HepG2 (cell line): ENCODE results near the gene CTNNA3. TPM values are rescaled to one million over a fixed set of nuclear protein-coding genes. Genes with fewer than 3 reads are reported as not detected.

Source experiments
- ATAC-seq: fragments of 200-7000 bp; cut with Tn5 transposase; 3 replicates; pipeline ENCODE4 v1.9.1; 2020; ENCODE audit warnings: mild to moderate bottlenecking, moderate library complexity
- BruUV-seq: library from RNA; stranded (reverse); fragments of 400-500 nt; replicated peaks from 2 replicates; lab custom pipeline; 2021; lab: Mats Ljungman, UMichigan
- CTCF ChIA-PET: fragments of 300-600 bp; formaldehyde crosslinking; extraction: SDS; loops from one replicate; lab custom pipeline; 2021; ENCODE audit warnings: low total read pairs, inconsistent platforms, low intra/inter-chr PET ratio; lab: Yijun Ruan, JAX
- POLR2A ChIA-PET: fragments of 350-600 bp; sonication (Branson Sonifier 250); formaldehyde crosslinking; loops from one replicate; lab custom pipeline; 2020; ENCODE audit warnings: antibody characterized with exemption, inconsistent platforms; lab: Yijun Ruan, JAX
- DNase-seq: peaks from one replicate; pipeline ENCODE4 v3.0.0-alpha.2; 2015; ENCODE audit warnings: low spot score
- FAIRE-seq: peaks from 3 replicates; lab custom pipeline; 2011; peaks lifted over from hg19 to GRCh38; lab: Jason Lieb, UNC
- H2AFZ ChIP-seq: one replicate; pipeline ENCODE4 v1.6.1; 2011; ENCODE audit warnings: low read length, inconsistent platforms
- H3K27ac ChIP-seq: fragments of 300-600 bp; 3 replicates; pipeline ENCODE4 v1.8.0; 2011; ENCODE audit warnings: mixed run types, mild to moderate bottlenecking, mixed read lengths, low read length, inconsistent platforms; ENCODE audit not compliant: insufficient read depth; ENCODE audit errors: extremely low read length
- H3K27me3 ChIP-seq, 2 experiments: fragments of 200-600 bp in 1 of 2; 2 replicates in 1 of 2; 3 replicates in 1 of 2; pipeline versions ENCODE4 v1.6.0 to v1.8.0; 2011; ENCODE audit warnings: low read length in 2 of 2, mild to moderate bottlenecking in 2 of 2, moderate library complexity in 2 of 2, inconsistent platforms in 1 of 2; ENCODE audit not compliant: insufficient read depth in 2 of 2, control insufficient read depth in 1 of 2
- H3K36me3 ChIP-seq, 2 experiments: fragments of 200-600 bp in 1 of 2; replicated peaks in 1 of 2; 2 replicates in 1 of 2; 3 replicates in 1 of 2; pipeline versions ENCODE4 v1.5.1 to v1.8.0; 2011; ENCODE audit warnings: low read length in 2 of 2, inconsistent platforms in 1 of 2; ENCODE audit not compliant: insufficient read depth in 2 of 2, control insufficient read depth in 1 of 2
- H3K4me1 ChIP-seq: 2 replicates; pipeline ENCODE4 v1.5.1; 2012; ENCODE audit warnings: low read length, inconsistent platforms; ENCODE audit not compliant: insufficient read depth
- H3K4me2 ChIP-seq: 2 replicates; pipeline ENCODE4 v1.6.0; 2011; ENCODE audit warnings: low read depth, low read length, inconsistent platforms
- H3K4me3 ChIP-seq, 3 experiments: fragments of 200-600 bp in 1 of 3; sonication (generic), shearing (Covaris generic) in 1 of 3; replicated peaks in 1 of 3; 2 replicates each; pipeline ENCODE4 v1.5.1; 2011 to 2016; ENCODE audit warnings: low read length in 3 of 3, inconsistent platforms in 2 of 3, low read depth in 2 of 3, mild to moderate bottlenecking in 2 of 3, control low read depth in 1 of 3, mixed read lengths in 1 of 3; ENCODE audit not compliant: insufficient read depth in 1 of 3
- H3K79me2 ChIP-seq: one replicate; pipeline ENCODE4 v1.6.1; 2011; ENCODE audit warnings: low read length, inconsistent platforms; ENCODE audit not compliant: insufficient read depth
- H3K9ac ChIP-seq: 2 replicates; pipeline ENCODE4 v1.6.0; 2011; ENCODE audit warnings: mild to moderate bottlenecking, low read depth, low read length, inconsistent platforms; ENCODE audit not compliant: insufficient read depth
- H3K9me3 ChIP-seq: 2 replicates; pipeline ENCODE4 v1.5.1; 2012; ENCODE audit warnings: mild to moderate bottlenecking, low read length
- H4K20me1 ChIP-seq: 2 replicates; pipeline ENCODE4 v1.6.0; 2011; ENCODE audit warnings: inconsistent platforms, mild to moderate bottlenecking, low read length, moderate library complexity; ENCODE audit not compliant: insufficient read depth
- ATF7-NPFF ChIP-seq: sonication (generic); formaldehyde crosslinking; IDR thresholded peaks from 2 replicates; pipeline ENCODE4 v1.8.1; 2023; ENCODE audit warnings: mild to moderate bottlenecking, low read depth, missing genetic modification reagents, moderate library complexity
- CTCF ChIP-seq: sonication (generic); formaldehyde crosslinking; IDR thresholded peaks from 2 replicates; pipeline ENCODE4 v1.5.0; 2020; ENCODE audit warnings: mild to moderate bottlenecking, missing genetic modification reagents, moderate library complexity
- FOXA3 ChIP-seq: IDR thresholded peaks from 2 replicates; pipeline ENCODE4 v1.6.1; 2016; ENCODE audit warnings: missing genetic modification reagents, missing compliant biosample characterization
- NFIB ChIP-seq: sonication (generic); formaldehyde crosslinking; IDR thresholded peaks from 2 replicates; pipeline ENCODE4 v1.9.0; 2021; ENCODE audit warnings: missing genetic modification reagents, mild to moderate bottlenecking, borderline replicate concordance
- ONECUT2 ChIP-seq: sonication (generic); formaldehyde crosslinking; IDR thresholded peaks from 2 replicates; pipeline ENCODE4 v1.4.0; 2020; ENCODE audit warnings: missing genetic modification reagents
- PAXIP1 ChIP-seq: sonication (generic); formaldehyde crosslinking; conservative IDR thresholded peaks from 2 replicates; pipeline ENCODE4 v1.4.0; 2020; ENCODE audit warnings: mild to moderate bottlenecking, missing genetic modification reagents, moderate library complexity
- SIN3B ChIP-seq: fragments of 150-350 bp; IDR thresholded peaks from 2 replicates; pipeline ENCODE4 v1.6.1; 2014; ENCODE audit warnings: low read length
- SMYD3 ChIP-seq: sonication (generic); formaldehyde crosslinking; IDR thresholded peaks from 2 replicates; pipeline ENCODE4 v1.8.1; 2023; ENCODE audit warnings: mild to moderate bottlenecking, missing genetic modification reagents
- SRY ChIP-seq: sonication (generic); formaldehyde crosslinking; IDR thresholded peaks from 2 replicates; pipeline ENCODE4 v1.8.0; 2022; ENCODE audit warnings: mild to moderate bottlenecking, missing genetic modification reagents
- ZFP62 ChIP-seq: sonication (generic); formaldehyde crosslinking; IDR thresholded peaks from 2 replicates; pipeline ENCODE4 v1.4.0; 2020; ENCODE audit warnings: missing genetic modification reagents
- ZNF281 ChIP-seq: sonication (generic); formaldehyde crosslinking; IDR thresholded peaks from 2 replicates; pipeline ENCODE4 v1.4.0; 2020; ENCODE audit warnings: missing genetic modification reagents, borderline replicate concordance
- ZNF644 ChIP-seq: IDR thresholded peaks from 2 replicates; pipeline ENCODE4 v1.6.1; 2016; ENCODE audit warnings: low read depth
- ZNF672 ChIP-seq: sonication (generic); formaldehyde crosslinking; IDR thresholded peaks from 2 replicates; pipeline ENCODE4 v1.8.1; 2022; ENCODE audit warnings: missing genetic modification reagents
- ZNF740 ChIP-seq: sonication (generic); formaldehyde crosslinking; IDR thresholded peaks from 2 replicates; pipeline ENCODE4 v1.4.0; 2020; ENCODE audit warnings: missing genetic modification reagents
- WGBS: methylation state at CpG from one replicate; pipeline ENCODE4 v1.1.6; 2017; ENCODE audit warnings: low lambda C conversion rate; 5-methylcytosine and 5-hydroxymethylcytosine counted together
- in situ Hi-C: cut with HindIII; loops from 2 replicates; pipeline ENCODE4 v1.10.0; 2017; ENCODE audit warnings: low pct_unique_long_range_greater_than_20kb; ENCODE audit not compliant: extremely low pct_ligation_motif_present
- intact Hi-C: fragments of 100-400 bp; cut with micrococcal nuclease; formaldehyde crosslinking; loops from one replicate; pipeline ENCODE4 v1.10.0; 2022; ENCODE audit not compliant: unreplicated experiment
- polyA plus RNA-seq, 8 experiments: library from polyadenylated mRNA; depleted of rRNA in 3 of 8; stranded (reverse) in 7 of 8; unstranded in 1 of 8; fragments of >200 nt; fragmentation: Illumina TruSeq in 4 of 8; extraction: Trizol in 4 of 8; gene quantifications; 2 replicates each; pipeline versions ENCODE4 v1.2.1 to v1.2.3, GENCODE V29; 2011 to 2016; ENCODE audit warnings: low read depth in 4 of 8, missing spikeins in 1 of 8, mixed read lengths in 1 of 8; ENCODE audit not compliant: insufficient read depth in 1 of 8
- total RNA-seq, 5 experiments: library from RNA; depleted of rRNA; stranded (reverse); fragments of >200 nt; fragmentation: Illumina TruSeq; extraction: Trizol; gene quantifications; 2 replicates each; pipeline ENCODE4 v1.2.3, GENCODE V29; 2016; ENCODE audit warnings: low read depth in 1 of 5

CTNNA3 gene
- total and polyA plus RNA-seq, 2 of the 13 experiments (the other 11 are each of a cell fraction or from before 2014, with no cell fraction given) = not detected

GRCh38 chr10:65950075-65950474 lies 1745.9 kb downstream of the CTNNA3 start:
- ChIA-PET CTCF (no interaction called here), POLR2A (interaction anchor here (0.7 kb wide), 1 partner anchor 1867 kb away, joined by 3 read pairs; no protein-coding TSS in a partner anchor)
- FAIRE-seq (no peak), ATAC-seq (no peak), DNase-seq (no peak)
- no TSS peak for BruUV-seq
- H3K27me3 ChIP-seq = no peaks in the 10 kb centered on the region
- H3K4me2 ChIP-seq = no peak overlapping the region
- no peak for TF ChIP-seq ATF7-NPFF
- no peak for TF ChIP-seq NFIB
- TF ChIP-seq PAXIP1 (CRISPR knock-in tag) = no peak
- no peak for TF ChIP-seq ONECUT2 (CRISPR knock-in tag)
- TF ChIP-seq ZNF672 (CRISPR knock-in tag) = no peak
- no peak for TF ChIP-seq FOXA3 (CRISPR knock-in tag)
- no peak for TF ChIP-seq ZNF740 (CRISPR knock-in tag)
- TF ChIP-seq ZNF644 = no peak
- no peak for TF ChIP-seq SMYD3 (CRISPR knock-in tag)
- no peak for TF ChIP-seq CTCF (CRISPR knock-in tag)
- no peak for TF ChIP-seq ZFP62 (CRISPR knock-in tag)
- TF ChIP-seq SRY (CRISPR knock-in tag) = no peak
- no peak for TF ChIP-seq ZNF281
- no peak for TF ChIP-seq SIN3B
- H2AFZ ChIP-seq = no peak overlapping the region
- in situ Hi-C loops = no loop called here
- intact Hi-C loops = no loop called here
- H3K27ac ChIP-seq = no peak overlapping the region
- H3K36me3 ChIP-seq = no peaks in the 10 kb centered on the region
- H3K4me1 ChIP-seq = no peaks in the 10 kb centered on the region
- 15% methylated on average over 2 of the region's 2 CpGs for WGBS
- no peaks in the 10 kb centered on the region for H3K9me3 ChIP-seq
- H3K79me2 ChIP-seq = no peaks in the 10 kb centered on the region
- H3K9ac ChIP-seq = no peak overlapping the region
- H3K4me3 ChIP-seq = no peak overlapping the region
- H4K20me1 ChIP-seq = no peaks in the 10 kb centered on the region
